IMR-90 (cell line): ENCODE data around the gene ZNF574. TPM values are rescaled to one million over a fixed set of nuclear protein-coding genes. Genes with fewer than 3 reads are reported as not detected.

Experiments
- ATAC-seq: fragments of 200-7000 bp; cut with Tn5 transposase; 2 replicates; pipeline ENCODE4 v1.9.1; 2020; ENCODE audit warnings: low read depth, mild to moderate bottlenecking, moderate library complexity
- BruUV-seq: library from RNA; stranded (reverse); fragments of 400-500 nt; replicated peaks from 2 replicates; lab custom pipeline; 2021; lab: Mats Ljungman, UMichigan
- CTCF ChIA-PET: fragments of 300-600 bp; formaldehyde crosslinking; extraction: SDS; loops from one replicate; lab custom pipeline; 2021; ENCODE audit warnings: antibody characterized with exemption; lab: Yijun Ruan, JAX
- POLR2A ChIA-PET: fragments of 300-600 bp; sonication (Branson Sonifier 250); formaldehyde crosslinking; loops from one replicate; lab custom pipeline; 2022; ENCODE audit warnings: antibody characterized with exemption; ENCODE audit not compliant: unreplicated experiment; lab: Charles Lee
- DNase-seq: peaks from one replicate; pipeline ENCODE4 v3.0.0; 2013
- H2AFZ ChIP-seq: replicated peaks from 2 replicates; pipeline ENCODE3; 2013; ENCODE audit warnings: low read length, mild to moderate bottlenecking; ENCODE audit not compliant: poor library complexity
- H2AK5ac ChIP-seq: 2 replicates; pipeline ENCODE4 v1.6.1; 2013; ENCODE audit warnings: low read depth, low read length, inconsistent platforms
- H2AK9ac ChIP-seq: replicated peaks from 2 replicates; pipeline ENCODE3; 2013; ENCODE audit warnings: mild to moderate bottlenecking, low read depth, low read length, moderate library complexity; ENCODE audit not compliant: poor library complexity
- H2BK120ac ChIP-seq: 2 replicates; pipeline ENCODE4 v1.6.1; 2013; ENCODE audit warnings: low read depth, low read length, inconsistent platforms
- H2BK15ac ChIP-seq: 3 replicates; pipeline ENCODE4 v1.6.1; 2013; ENCODE audit warnings: low read depth, low read length, inconsistent platforms
- H2BK20ac ChIP-seq: 2 replicates; pipeline ENCODE4 v1.6.1; 2013; ENCODE audit warnings: low read depth, mild to moderate bottlenecking, inconsistent platforms, low read length, moderate library complexity
- H2BK5ac ChIP-seq: 2 replicates; pipeline ENCODE4 v1.6.1; 2013; ENCODE audit warnings: mild to moderate bottlenecking, low read depth, low read length, inconsistent platforms; ENCODE audit not compliant: poor library complexity, severe bottlenecking
- H3K14ac ChIP-seq: replicated peaks from 2 replicates; pipeline ENCODE4 v1.6.1; 2013; ENCODE audit warnings: low read depth, low read length, inconsistent platforms
- H3K18ac ChIP-seq: 2 replicates; pipeline ENCODE4 v1.6.1; 2013; ENCODE audit warnings: low read depth, low read length, control low read depth
- H3K23ac ChIP-seq: 2 replicates; pipeline ENCODE4 v1.6.1; 2013; ENCODE audit warnings: low read depth, low read length, inconsistent platforms
- H3K27ac ChIP-seq: 2 replicates; pipeline ENCODE4 v1.5.1; 2013; ENCODE audit warnings: mild to moderate bottlenecking, control low read depth, low read length; ENCODE audit not compliant: insufficient read depth
- H3K27me3 ChIP-seq: 2 replicates; pipeline ENCODE4 v1.6.1; 2013; ENCODE audit warnings: low read length; ENCODE audit not compliant: control insufficient read depth, insufficient read depth
- H3K36me3 ChIP-seq: 2 replicates; pipeline ENCODE4 v1.6.1; 2013; ENCODE audit warnings: low read length, mixed read lengths; ENCODE audit not compliant: control insufficient read depth, insufficient read depth
- H3K4ac ChIP-seq: 2 replicates; pipeline ENCODE4 v1.6.1; 2013; ENCODE audit warnings: low read depth, low read length, inconsistent platforms
- H3K4me1 ChIP-seq: 2 replicates; pipeline ENCODE4 v1.6.1; 2013; ENCODE audit warnings: low read length, mixed read lengths; ENCODE audit not compliant: control insufficient read depth, insufficient read depth
- H3K4me2 ChIP-seq: 2 replicates; pipeline ENCODE4 v1.6.1; 2013; ENCODE audit warnings: low read depth, mild to moderate bottlenecking, control low read depth, low read length, moderate library complexity
- H3K4me3 ChIP-seq: 2 replicates; pipeline ENCODE4 v1.5.1; 2013; ENCODE audit warnings: low read depth, mild to moderate bottlenecking, control low read depth, low read length, moderate library complexity; ENCODE audit not compliant: insufficient read depth
- H3K56ac ChIP-seq: 2 replicates; pipeline ENCODE4 v1.6.1; 2013; ENCODE audit warnings: low read length, inconsistent platforms; ENCODE audit not compliant: insufficient read depth; ENCODE audit errors: extremely low read depth
- H3K79me1 ChIP-seq, 2 experiments: 2 replicates each; pipeline ENCODE4 v1.6.1; 2013; ENCODE audit warnings: low read length in 2 of 2, inconsistent platforms in 1 of 2, low read depth in 1 of 2
- H3K9ac ChIP-seq: 2 replicates; pipeline ENCODE4 v1.6.1; 2013; ENCODE audit warnings: low read depth, low read length, control low read depth
- H3K9me1 ChIP-seq: 2 replicates; pipeline ENCODE4 v1.6.1; 2013; ENCODE audit warnings: low read length, inconsistent platforms; ENCODE audit not compliant: insufficient read depth
- H3K9me3 ChIP-seq: 2 replicates; pipeline ENCODE4 v1.6.1; 2013; ENCODE audit warnings: low read length; ENCODE audit not compliant: control insufficient read depth, insufficient read depth
- H4K20me1 ChIP-seq: 2 replicates; pipeline ENCODE4 v1.6.1; 2013; ENCODE audit warnings: low read length, inconsistent platforms; ENCODE audit not compliant: insufficient read depth
- H4K5ac ChIP-seq: 2 replicates; pipeline ENCODE4 v1.6.1; 2013; ENCODE audit warnings: mild to moderate bottlenecking, low read depth, low read length, control low read depth
- H4K8ac ChIP-seq, 2 experiments: 2 replicates each; pipeline ENCODE4 v1.6.1; 2013; ENCODE audit warnings: low read depth in 2 of 2, low read length in 2 of 2, control low read depth in 1 of 2, inconsistent platforms in 1 of 2
- H4K91ac ChIP-seq: 2 replicates; pipeline ENCODE4 v1.6.1; 2013; ENCODE audit warnings: low read depth, low read length, inconsistent platforms; ENCODE audit not compliant: insufficient read depth
- BHLHE40 ChIP-seq: fragments of 150-350 bp; IDR thresholded peaks from 2 replicates; pipeline ENCODE4 v1.6.1; 2016; ENCODE audit warnings: mild to moderate bottlenecking, low read depth, low read length
- CEBPB ChIP-seq: IDR thresholded peaks from 2 replicates; pipeline ENCODE4 v1.6.1; 2012; ENCODE audit warnings: low read depth, low read length, improper control_type of control experiment
- CHD1 ChIP-seq: IDR thresholded peaks from 2 replicates; pipeline ENCODE4 v1.6.1; 2012; ENCODE audit warnings: low read depth, low read length, improper control_type of control experiment
- ELK1 ChIP-seq: fragments of 150-350 bp; IDR thresholded peaks from 2 replicates; pipeline ENCODE4 v1.6.1; 2016; ENCODE audit warnings: low read depth, mild to moderate bottlenecking, low read length, moderate library complexity, borderline replicate concordance
- FOS ChIP-seq: fragments of 150-350 bp; IDR thresholded peaks from 2 replicates; pipeline ENCODE4 v1.6.1; 2016; ENCODE audit warnings: low read depth, low read length
- MAFK ChIP-seq: IDR thresholded peaks from 2 replicates; pipeline ENCODE4 v1.6.1; 2012; ENCODE audit warnings: low read depth, low read length, improper control_type of control experiment
- MAZ ChIP-seq: IDR thresholded peaks from 2 replicates; pipeline ENCODE4 v1.6.1; 2012; ENCODE audit warnings: low read depth, mild to moderate bottlenecking, low read length, improper control_type of control experiment, moderate library complexity, borderline replicate concordance
- MXI1 ChIP-seq: IDR thresholded peaks from 2 replicates; pipeline ENCODE4 v1.6.1; 2012; ENCODE audit warnings: low read depth, mild to moderate bottlenecking, low read length, moderate library complexity, borderline replicate concordance
- NFE2L2 ChIP-seq: fragments of 150-350 bp; IDR thresholded peaks from 2 replicates; pipeline ENCODE4 v1.6.1; 2016; ENCODE audit warnings: low read depth, mild to moderate bottlenecking, low read length
- POLR2A ChIP-seq: IDR thresholded peaks from 2 replicates; pipeline ENCODE4 v1.6.1; 2012; ENCODE audit warnings: mild to moderate bottlenecking, low read depth, low read length
- RAD21 ChIP-seq: IDR thresholded peaks from 2 replicates; pipeline ENCODE4 v1.6.1; 2012; ENCODE audit warnings: low read length, improper control_type of control experiment
- RCOR1 ChIP-seq: IDR thresholded peaks from 2 replicates; pipeline ENCODE4 v1.6.1; 2012; ENCODE audit warnings: mild to moderate bottlenecking, low read length, improper control_type of control experiment; ENCODE audit not compliant: insufficient replicate concordance
- RFX5 ChIP-seq: IDR thresholded peaks from 2 replicates; pipeline ENCODE4 v1.8.0; 2012; ENCODE audit warnings: low read depth, mild to moderate bottlenecking, low read length, moderate library complexity
- SMC3 ChIP-seq: fragments of 150-350 bp; IDR thresholded peaks from 2 replicates; pipeline ENCODE4 v1.6.1; 2016; ENCODE audit warnings: low read depth, mild to moderate bottlenecking, antibody characterized with exemption, low read length, moderate library complexity
- WGBS, 2 experiments: methylation state at CpG; one replicate each; pipeline versions ENCODE4 v1.1.5 to v1.1.7; 2013; ENCODE audit warnings: missing lambda C conversion rate in 2 of 2; ENCODE audit not compliant: insufficient read length in 1 of 2; ENCODE audit errors: extremely low coverage in 2 of 2; 5-methylcytosine and 5-hydroxymethylcytosine counted together
- dilution Hi-C: fragments of 300-500 bp; cut with HindIII; formaldehyde crosslinking; loops from one replicate; pipeline ENCODE4 v1.14.3; 2018; ENCODE audit warnings: low sequenced_read_pairs; ENCODE audit not compliant: unreplicated experiment
- in situ Hi-C: fragments of 300-500 bp; cut with MboI; formaldehyde crosslinking; loops from 3 replicates; pipeline ENCODE4 v1.14.3; 2019; ENCODE audit warnings: low sequenced_read_pairs, inconsistent platforms, mixed read lengths
- intact Hi-C: fragments of 100-400 bp; cut with micrococcal nuclease; formaldehyde crosslinking; loops from 2 replicates; pipeline ENCODE4 v1.10.0; 2022
- polyA plus RNA-seq, 3 experiments: library from polyadenylated mRNA; depleted of rRNA; stranded (reverse); fragments of >200 nt; gene quantifications; 2 replicates each; pipeline ENCODE4 v1.2.3, GENCODE V29; 2012; ENCODE audit warnings: low replicate concordance in 1 of 3
- total RNA-seq: library from RNA; depleted of rRNA; stranded (reverse); fragments of >200 nt; gene quantifications from 2 replicates; pipeline ENCODE4 v1.2.3, GENCODE V29; 2012
- TF ChIP-seq, protein P1 (sequence below): conservative IDR thresholded peaks from 2 replicates; pipeline ENCODE4 v1.5.1; 2012; ENCODE audit warnings: mild to moderate bottlenecking, low read depth, low read length, improper control_type of control experiment
- TF ChIP-seq, protein P2 (sequence below): fragments of 150-350 bp; IDR thresholded peaks from 2 replicates; pipeline ENCODE4 v1.6.1; 2017; ENCODE audit warnings: mild to moderate bottlenecking, antibody characterized with exemption, low read length, low read depth

The ZNF574 gene
- total and polyA plus RNA-seq, 2 of the 4 experiments (the other 2 are of a cell fraction), result 8.1 to 14.1 TPM

GRCh38 chr19:42092350-42092749 is 16.4 kb downstream of the ZNF574 start:
- Histone ChIP-seq H2AFZ (peak overlapping the region; percentile 39), H4K20me1 (no peaks in the 10 kb centered on the region), H4K5ac (no peak overlapping the region), H2BK20ac (no peak overlapping the region), H3K4ac (no peak overlapping the region; the same call in 1 of the 2 replicates), H3K56ac (no peak overlapping the region), H3K9me1 (peaks cover 10% of the 10 kb centered on the region), H4K91ac (no peak overlapping the region), H3K36me3 (no peaks in the 10 kb centered on the region), H2AK5ac (no peak overlapping the region), H2BK15ac (no peak overlapping the region), H3K4me2 (no peak overlapping the region), H4K8ac (no peak overlapping the region; a peak in 1 of 4 replicates), H2AK9ac (peak overlapping the region; percentile 15), H3K14ac (no peak overlapping the region), H3K27me3 (no peaks in the 10 kb centered on the region; the same call in 1 of the 2 replicates), H3K4me3 (no peak overlapping the region), H3K9ac (no peak overlapping the region), H2BK120ac (no peak overlapping the region), H3K9me3 (no peaks in the 10 kb centered on the region), H3K18ac (no peak overlapping the region), H2BK5ac (no peak overlapping the region), H3K79me1 (peaks cover 0 to 11% of the 10 kb centered on the region in 2 experiments; a peak in 2 of 4 replicates), H3K23ac (no peak overlapping the region), H3K27ac (no peak overlapping the region), H3K4me1 (peaks cover 12% of the 10 kb centered on the region)
- TF ChIP-seq MAFK (no peak), ELK1 (no peak), CHD1 (no peak), MXI1 (no peak), FOS (no peak), RAD21 (peak; percentile 41), CEBPB (no peak), SMC3 (no peak), RCOR1 (no peak), RFX5 (no peak), BHLHE40 (no peak), NFE2L2 (no peak), MAZ (no peak), POLR2A (no peak)
- TF ChIP-seq, protein P1, sequence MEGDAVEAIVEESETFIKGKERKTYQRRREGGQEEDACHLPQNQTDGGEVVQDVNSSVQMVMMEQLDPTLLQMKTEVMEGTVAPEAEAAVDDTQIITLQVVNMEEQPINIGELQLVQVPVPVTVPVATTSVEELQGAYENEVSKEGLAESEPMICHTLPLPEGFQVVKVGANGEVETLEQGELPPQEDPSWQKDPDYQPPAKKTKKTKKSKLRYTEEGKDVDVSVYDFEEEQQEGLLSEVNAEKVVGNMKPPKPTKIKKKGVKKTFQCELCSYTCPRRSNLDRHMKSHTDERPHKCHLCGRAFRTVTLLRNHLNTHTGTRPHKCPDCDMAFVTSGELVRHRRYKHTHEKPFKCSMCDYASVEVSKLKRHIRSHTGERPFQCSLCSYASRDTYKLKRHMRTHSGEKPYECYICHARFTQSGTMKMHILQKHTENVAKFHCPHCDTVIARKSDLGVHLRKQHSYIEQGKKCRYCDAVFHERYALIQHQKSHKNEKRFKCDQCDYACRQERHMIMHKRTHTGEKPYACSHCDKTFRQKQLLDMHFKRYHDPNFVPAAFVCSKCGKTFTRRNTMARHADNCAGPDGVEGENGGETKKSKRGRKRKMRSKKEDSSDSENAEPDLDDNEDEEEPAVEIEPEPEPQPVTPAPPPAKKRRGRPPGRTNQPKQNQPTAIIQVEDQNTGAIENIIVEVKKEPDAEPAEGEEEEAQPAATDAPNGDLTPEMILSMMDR, result peak; percentile 46
- TF ChIP-seq, protein P2, sequence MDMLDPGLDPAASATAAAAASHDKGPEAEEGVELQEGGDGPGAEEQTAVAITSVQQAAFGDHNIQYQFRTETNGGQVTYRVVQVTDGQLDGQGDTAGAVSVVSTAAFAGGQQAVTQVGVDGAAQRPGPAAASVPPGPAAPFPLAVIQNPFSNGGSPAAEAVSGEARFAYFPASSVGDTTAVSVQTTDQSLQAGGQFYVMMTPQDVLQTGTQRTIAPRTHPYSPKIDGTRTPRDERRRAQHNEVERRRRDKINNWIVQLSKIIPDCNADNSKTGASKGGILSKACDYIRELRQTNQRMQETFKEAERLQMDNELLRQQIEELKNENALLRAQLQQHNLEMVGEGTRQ, result no peak
- dilution Hi-C loops (no loop called here), intact Hi-C loops (no loop called here), in situ Hi-C loops (no loop called here)
- 80% methylated on average over 1 of the region's 5 CpGs; no CpG with 5 or more reads in 1 of the 2 experiments for WGBS, 2 experiments
- BruUV-seq, result no TSS peak
- POLR2A ChIA-PET, result no interaction called here
- CTCF ChIA-PET, result no interaction called here
- no peak for DNase-seq
- ATAC-seq, result no peak
